Measurements from ENCODE around the gene BRME1.
A peak's percentile ranks its signal among the peaks of the same experiment; 100 is the strongest.
"Not testable (repeated sequence)": the region's sequence is repeated elsewhere in the genome, so short reads cannot be mapped to it uniquely, and the experiment has no call there.

The BRME1 gene

GRCh38 chr19:13923194-13923987 is 17.5 kb upstream of the BRME1 start:
- no peak for TF ChIP-seq CTCF (conservative IDR thresholded peaks at IDR 0.05)
- H3K27ac ChIP-seq = no peak overlapping the region

GRCh38 chr19:13922118-13922517 is 16.2 kb upstream of the BRME1 start:
- H3K27ac ChIP-seq = not testable (repeated sequence)

GRCh38 chr19:13920940-13921747 is 15.2 kb upstream of the BRME1 start:
- no peak overlapping the region for H3K27ac ChIP-seq
- no peak for TF ChIP-seq CTCF (conservative IDR thresholded peaks at IDR 0.05)

- no peak overlapping the region for H3K27ac ChIP-seq
- TF ChIP-seq CTCF (conservative IDR thresholded peaks at IDR 0.05) = no peak
These were observed 14.6 kb upstream of the BRME1 start for GRCh38 chr19:13920524-13920923.

- no peak for TF ChIP-seq CTCF (conservative IDR thresholded peaks at IDR 0.05)
- no peak overlapping the region for H3K27ac ChIP-seq
These were observed 13.0 kb upstream of the BRME1 start for GRCh38 chr19:13918726-13919411.

GRCh38 chr19:13917888-13918406 is 12.0 kb upstream of the BRME1 start:
- H3K27ac ChIP-seq = peak overlapping the region; percentile 18; the same call in 1 of the 2 replicates
- TF ChIP-seq CTCF (conservative IDR thresholded peaks at IDR 0.05) = no peak

- no peak overlapping the region for H3K27ac ChIP-seq
- no peak for TF ChIP-seq CTCF (conservative IDR thresholded peaks at IDR 0.05)
These were observed 8.9 kb upstream of the BRME1 start for GRCh38 chr19:13914777-13915176.
